GM19438 (cell line): ENCODE data around the gene PCED1B.

Source experiments
- ATAC-seq: cut with Tn5 transposase; IDR thresholded peaks from one replicate; pipeline ENCODE4 v1.9.1; 2021; ENCODE audit warnings: low read depth; ENCODE audit not compliant: unreplicated experiment

PCED1B gene

GRCh38 chr12:47224563-47225133 is 145.2 kb downstream of the PCED1B start:
- ATAC-seq, result no peak

GRCh38 chr12:47225356-47225755 is 145.9 kb downstream of the PCED1B start:
- ATAC-seq, result no peak

- no peak for ATAC-seq
Measured at GRCh38 chr12:47226199-47226598, 146.8 kb downstream of the PCED1B start.

- no peak for ATAC-seq
Measured at GRCh38 chr12:47228802-47229201, 149.4 kb downstream of the PCED1B start.

GRCh38 chr12:47231456-47231855 is 152.0 kb downstream of the PCED1B start:
- no peak for ATAC-seq

- no peak for ATAC-seq
Measured at GRCh38 chr12:47234576-47235141, 155.2 kb downstream of the PCED1B start.

- ATAC-seq, result no peak
Measured at GRCh38 chr12:47235258-47236040, 156.0 kb downstream of the PCED1B start.

GRCh38 chr12:47236109-47236714 is 156.8 kb downstream of the PCED1B start:
- no peak for ATAC-seq

- no peak for ATAC-seq
Measured at GRCh38 chr12:47237751-47238211, 158.4 kb downstream of the PCED1B start.

- no peak for ATAC-seq
Measured at GRCh38 chr12:47238669-47239114, 159.3 kb downstream of the PCED1B start.

GRCh38 chr12:47242426-47242825 is 163.0 kb downstream of the PCED1B start:
- ATAC-seq, result no peak

- no peak for ATAC-seq
Measured at GRCh38 chr12:47244835-47245234, 165.4 kb downstream of the PCED1B start.

- no peak for ATAC-seq
Measured at GRCh38 chr12:47245623-47246022, 166.2 kb downstream of the PCED1B start.

- ATAC-seq, result no peak
Measured at GRCh38 chr12:47247418-47247817, 168.0 kb downstream of the PCED1B start.

- no peak for ATAC-seq
Measured at GRCh38 chr12:47249082-47249481, 169.7 kb downstream of the PCED1B start.

- no peak for ATAC-seq
Measured at GRCh38 chr12:47249719-47250357, 170.4 kb downstream of the PCED1B start.

- ATAC-seq, result no peak
Measured at GRCh38 chr12:47251919-47252318, 172.5 kb downstream of the PCED1B start.

GRCh38 chr12:47264951-47265350 is 185.5 kb downstream of the PCED1B start:
- no peak for ATAC-seq

- no peak for ATAC-seq
Measured at GRCh38 chr12:47265391-47265790, 186.0 kb downstream of the PCED1B start.

GRCh38 chr12:47267571-47267970 is 188.2 kb downstream of the PCED1B start:
- ATAC-seq, result no peak
